Panc1 (cell line): Measurements from ENCODE around the gene OMP. TPM values are rescaled to one million over a fixed set of nuclear protein-coding genes. Genes with fewer than 3 reads are reported as not detected.

Source experiments
- ATAC-seq: fragments of 200-7000 bp; cut with Tn5 transposase; 2 replicates; pipeline ENCODE4 v1.9.1; 2020; ENCODE audit warnings: mild to moderate bottlenecking, moderate library complexity
- BruUV-seq: library from RNA; stranded (reverse); fragments of 400-500 nt; replicated peaks from 2 replicates; lab custom pipeline; 2021; lab: Mats Ljungman, UMichigan
- CTCF ChIA-PET: fragments of 300-600 bp; sonication (Branson Sonifier 250); formaldehyde crosslinking; loops from one replicate; lab custom pipeline; 2022; ENCODE audit warnings: antibody characterized with exemption; lab: Charles Lee
- POLR2A ChIA-PET: fragments of 300-600 bp; sonication (Branson Sonifier 250); formaldehyde crosslinking; loops from one replicate; lab custom pipeline; 2022; ENCODE audit warnings: antibody characterized with exemption; lab: Charles Lee
- DNase-seq: peaks from one replicate; pipeline ENCODE4 v3.0.0-alpha.2; 2010; ENCODE audit warnings: low read depth, low spot score
- H3K27ac ChIP-seq: 2 replicates; pipeline ENCODE4 v1.5.1; 2011; ENCODE audit warnings: mild to moderate bottlenecking, low read length, inconsistent platforms
- H3K27me3 ChIP-seq: fragments of 200-500 bp; sonication (Bioruptor generic); 2 replicates; pipeline ENCODE4 v1.6.0; 2014; ENCODE audit warnings: low read length, inconsistent platforms; ENCODE audit not compliant: control insufficient read depth, insufficient read depth
- H3K36me3 ChIP-seq: fragments of 200-500 bp; sonication (Bioruptor generic); 2 replicates; pipeline ENCODE4 v1.5.1; 2014; ENCODE audit warnings: inconsistent platforms, mild to moderate bottlenecking, low read length, moderate library complexity; ENCODE audit not compliant: control insufficient read depth, insufficient read depth
- H3K4me1 ChIP-seq: 2 replicates; pipeline ENCODE4 v1.5.1; 2011; ENCODE audit warnings: inconsistent platforms, mild to moderate bottlenecking, low read length, moderate library complexity; ENCODE audit not compliant: control insufficient read depth, insufficient read depth
- H3K4me3 ChIP-seq, 2 experiments: 2 replicates each; pipeline ENCODE4 v1.5.1; 2011 to 2012; ENCODE audit warnings: low read depth in 2 of 2, low read length in 2 of 2, mild to moderate bottlenecking in 2 of 2, inconsistent platforms in 1 of 2, moderate library complexity in 1 of 2
- H3K9me3 ChIP-seq: fragments of 200-500 bp; sonication (Bioruptor generic); 2 replicates; pipeline ENCODE4 v1.5.1; 2014; ENCODE audit warnings: low read depth, mild to moderate bottlenecking, inconsistent platforms, low read length, moderate library complexity; ENCODE audit not compliant: control insufficient read depth, insufficient read depth
- POLR2AphosphoS5 ChIP-seq: IDR thresholded peaks from 2 replicates; pipeline ENCODE4 v1.6.1; 2012; ENCODE audit warnings: mild to moderate bottlenecking, low read depth, low read length, moderate library complexity
- REST ChIP-seq, 2 experiments: IDR thresholded peaks; 2 replicates each; pipeline ENCODE4 v1.6.1; 2011 to 2012; ENCODE audit warnings: low read depth in 2 of 2, control low read depth in 1 of 2, low read length in 1 of 2, mild to moderate bottlenecking in 1 of 2, moderate library complexity in 1 of 2; ENCODE audit not compliant: insufficient read depth in 1 of 2
- SIN3A ChIP-seq: IDR thresholded peaks from 2 replicates; pipeline ENCODE4 v1.6.1; 2012; ENCODE audit warnings: low read depth, mild to moderate bottlenecking, low read length, moderate library complexity, borderline replicate concordance; ENCODE audit not compliant: insufficient read depth
- TCF7L2 ChIP-seq: IDR thresholded peaks from 2 replicates; pipeline ENCODE4 v1.6.1; 2011; ENCODE audit warnings: mild to moderate bottlenecking, low read depth, low read length, inconsistent platforms
- in situ Hi-C: cut with HindIII; loops from 2 replicates; pipeline ENCODE4 v1.10.0; 2016; ENCODE audit warnings: low sequenced_read_pairs, low pct_unique_long_range_greater_than_20kb
- intact Hi-C: fragments of 100-400 bp; cut with micrococcal nuclease; formaldehyde crosslinking; loops from one replicate; pipeline ENCODE4 v1.10.0; 2022; ENCODE audit not compliant: unreplicated experiment
- total RNA-seq: library from RNA; stranded (reverse); gene quantifications from one replicate; pipeline ENCODE4 v1.2.1, GENCODE V29; 2021; ENCODE audit not compliant: unreplicated experiment
- TF ChIP-seq, protein P1 (sequence below): fragments of 450-650 bp; IDR thresholded peaks from 2 replicates; pipeline ENCODE4 v1.5.1; 2017; ENCODE audit warnings: mild to moderate bottlenecking

Gene OMP
- total RNA-seq, 1 experiment from 2014 or later, result 1.5 TPM

DNA sequence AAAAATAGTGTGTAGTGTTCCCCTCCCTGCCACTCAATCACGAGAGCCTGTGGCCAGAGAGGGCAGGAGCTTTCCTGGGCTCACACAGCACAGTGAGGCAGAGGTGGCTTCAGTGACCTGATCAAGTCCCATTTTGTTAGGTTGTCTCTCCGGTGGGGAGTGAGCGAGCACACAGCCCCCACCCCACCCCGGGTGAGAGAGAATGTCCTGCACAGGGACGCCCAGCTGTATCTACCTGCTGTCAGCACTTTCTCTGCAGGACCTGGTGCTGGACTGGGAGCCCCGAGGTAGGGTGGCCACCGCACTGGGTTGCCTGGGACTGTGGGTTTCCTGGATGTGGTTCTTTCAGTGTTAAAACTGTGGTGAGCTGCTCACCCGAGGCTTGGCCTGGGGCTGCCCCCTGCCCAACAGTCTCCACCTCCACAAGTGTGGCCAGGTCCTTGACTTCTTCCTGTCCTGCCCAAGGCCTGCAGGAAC is 29.8 kb upstream of the OMP start:
- intact Hi-C loops, result no loop called here
- no peaks in the 10 kb centered on the region for H3K36me3 ChIP-seq
- TF ChIP-seq TCF7L2 (no peak), POLR2AphosphoS5 (no peak), REST (IDR thresholded peaks at IDR 0.05; ENCODE audit: insufficient read depth in 1 of 2, low read depth in 2 of 2, low read length in 1 of 2) (no peak), SIN3A (no peak)
- TF ChIP-seq, protein P1, sequence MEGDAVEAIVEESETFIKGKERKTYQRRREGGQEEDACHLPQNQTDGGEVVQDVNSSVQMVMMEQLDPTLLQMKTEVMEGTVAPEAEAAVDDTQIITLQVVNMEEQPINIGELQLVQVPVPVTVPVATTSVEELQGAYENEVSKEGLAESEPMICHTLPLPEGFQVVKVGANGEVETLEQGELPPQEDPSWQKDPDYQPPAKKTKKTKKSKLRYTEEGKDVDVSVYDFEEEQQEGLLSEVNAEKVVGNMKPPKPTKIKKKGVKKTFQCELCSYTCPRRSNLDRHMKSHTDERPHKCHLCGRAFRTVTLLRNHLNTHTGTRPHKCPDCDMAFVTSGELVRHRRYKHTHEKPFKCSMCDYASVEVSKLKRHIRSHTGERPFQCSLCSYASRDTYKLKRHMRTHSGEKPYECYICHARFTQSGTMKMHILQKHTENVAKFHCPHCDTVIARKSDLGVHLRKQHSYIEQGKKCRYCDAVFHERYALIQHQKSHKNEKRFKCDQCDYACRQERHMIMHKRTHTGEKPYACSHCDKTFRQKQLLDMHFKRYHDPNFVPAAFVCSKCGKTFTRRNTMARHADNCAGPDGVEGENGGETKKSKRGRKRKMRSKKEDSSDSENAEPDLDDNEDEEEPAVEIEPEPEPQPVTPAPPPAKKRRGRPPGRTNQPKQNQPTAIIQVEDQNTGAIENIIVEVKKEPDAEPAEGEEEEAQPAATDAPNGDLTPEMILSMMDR, result no peak
- ChIA-PET CTCF (interaction anchor here (0.7 to 2.1 kb wide), 3 partner anchors 16 to 25 kb away, joined by 3 to 14 read pairs (median 6); no protein-coding TSS in a partner anchor), POLR2A (no interaction called here)
- H3K27ac ChIP-seq, result no peak overlapping the region
- no peak for DNase-seq
- no peaks in the 10 kb centered on the region for H3K27me3 ChIP-seq
- H3K4me3 ChIP-seq, result no peak overlapping the region
- peak; percentile 11 for ATAC-seq
- no peaks in the 10 kb centered on the region for H3K9me3 ChIP-seq
- in situ Hi-C loops, result no loop called here
- no TSS peak for BruUV-seq
- peaks cover 9% of the 10 kb centered on the region for H3K4me1 ChIP-seq

DNA sequence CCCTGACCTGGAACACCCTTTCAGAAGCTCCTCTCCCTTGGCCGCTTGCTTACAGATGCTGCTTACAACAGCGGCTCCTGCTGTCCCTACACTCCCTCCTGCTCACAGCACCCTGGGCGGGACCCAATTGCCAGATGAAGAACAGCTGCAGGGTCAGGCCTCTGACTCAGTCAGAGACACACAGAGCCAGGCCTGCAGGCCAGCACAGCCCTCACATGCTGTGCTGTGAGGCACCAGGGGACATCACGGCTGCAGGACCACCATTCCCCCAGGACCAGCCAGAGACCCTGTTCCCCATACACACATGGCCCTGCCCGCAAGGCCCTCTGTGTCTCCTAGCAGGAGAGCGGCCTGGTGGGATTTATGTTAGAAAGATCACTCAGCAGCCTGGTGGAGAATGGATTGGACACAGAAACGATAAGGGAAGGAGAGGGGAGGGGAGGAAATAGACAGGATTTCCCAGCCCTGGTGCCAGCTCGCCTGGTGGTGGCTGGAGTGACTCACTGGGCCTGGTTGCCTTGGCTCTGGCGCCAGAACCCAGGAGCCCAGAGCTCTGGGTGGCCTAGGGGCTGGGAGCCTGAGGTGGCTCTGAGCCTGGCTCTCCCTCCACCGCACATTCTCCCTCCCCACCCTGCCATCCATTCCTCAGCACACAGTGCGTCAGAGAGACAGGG is 29.2 kb upstream of the OMP start:
- CTCF ChIA-PET, result interaction anchor here (0.7 to 2.1 kb wide), 3 partner anchors 15 to 26 kb away, joined by 3 to 14 read pairs (median 6); no protein-coding TSS in a partner anchor
- no TSS peak for BruUV-seq
- no peaks in the 10 kb centered on the region for H3K36me3 ChIP-seq
- POLR2A ChIA-PET, result no interaction called here
- H3K9me3 ChIP-seq, result no peaks in the 10 kb centered on the region
- H3K4me1 ChIP-seq, result peaks cover 9% of the 10 kb centered on the region
- H3K27me3 ChIP-seq, result no peaks in the 10 kb centered on the region
- no peak overlapping the region for H3K27ac ChIP-seq
- intact Hi-C loops, result no loop called here
- no peak for TF ChIP-seq TCF7L2
- TF ChIP-seq SIN3A, result no peak
- no peak for TF ChIP-seq REST (IDR thresholded peaks at IDR 0.05; ENCODE audit: insufficient read depth in 1 of 2, low read depth in 2 of 2, low read length in 1 of 2)
- TF ChIP-seq POLR2AphosphoS5, result no peak
- TF ChIP-seq, protein P1, result no peak
- DNase-seq (no peak), ATAC-seq (peak; percentile 80)
- H3K4me3 ChIP-seq, result no peak overlapping the region
- in situ Hi-C loops, result no loop called here
